Measurements from ENCODE around the gene CINP. TPM values are rescaled to one million over a fixed set of nuclear protein-coding genes. Genes with fewer than 3 reads are reported as not detected.

CINP gene
- 10 to 100 TPM; 32.5 to 36.5 TPM for total RNA-seq

GRCh38 chr14:102362545-102363181 lies at the start of gene CINP, which contains the start of gene TECPR2:
CINP (minus strand) TSS chr14:102362890; CDS start chr14:102362851, 39 bp downstream.
TECPR2 (plus strand) TSS chr14:102362941; CDS start chr14:102376722, 13,781 bp downstream.
- DNase-seq (ENCODE audit: low spot score): peak; percentile 93
- peaks cover 18 to 27% of the 10 kb centered on the region in 2 donors for H3K4me1 ChIP-seq (ENCODE audit: control insufficient read depth in 1 of 2, low read depth in 2 of 2)
- peak within 1 kb of the TSS; percentile 95 for H3K4me3 ChIP-seq
- ATAC-seq (ENCODE audit: insufficient number of reproducible peaks, low FRiP score, low read depth): peak; percentile 95
- TF ChIP-seq CTCF (IDR thresholded peaks at IDR 0.05): no peak
- no peaks in the 10 kb centered on the region for H3K9me3 ChIP-seq
- H3K27me3 ChIP-seq (replicated peaks; ENCODE audit: insufficient read depth): no peaks in the 10 kb centered on the region
- peaks cover 4% of the 10 kb centered on the region for H3K36me3 ChIP-seq
- H3K27ac ChIP-seq: peak within 1 kb of the TSS; percentile 79 to 88

- H3K36me3 ChIP-seq: peaks cover 7% of the 10 kb centered on the region
- DNase-seq (ENCODE audit: low spot score) (no peak), ATAC-seq (ENCODE audit: insufficient number of reproducible peaks, low FRiP score, low read depth) (peak; percentile 8)
- TF ChIP-seq CTCF (IDR thresholded peaks at IDR 0.05): no peak
- no peaks in the 10 kb centered on the region for H3K9me3 ChIP-seq
- no peaks in the 10 kb centered on the region for H3K27me3 ChIP-seq (replicated peaks; ENCODE audit: insufficient read depth)
- H3K4me3 ChIP-seq: no peak overlapping the region
- peak overlapping the region; percentile 79 to 82 for H3K27ac ChIP-seq
- peaks cover 14 to 29% of the 10 kb centered on the region in 2 donors for H3K4me1 ChIP-seq (ENCODE audit: control insufficient read depth in 1 of 2, low read depth in 2 of 2)
These were observed 46.0 kb upstream of the CINP start for GRCh38 chr14:102408724-102409123.

- H3K27me3 ChIP-seq (replicated peaks; ENCODE audit: insufficient read depth): no peaks in the 10 kb centered on the region
- no peak for TF ChIP-seq CTCF (IDR thresholded peaks at IDR 0.05)
- peaks cover 14 to 29% of the 10 kb centered on the region in 2 donors for H3K4me1 ChIP-seq (ENCODE audit: control insufficient read depth in 1 of 2, low read depth in 2 of 2)
- DNase-seq (ENCODE audit: low spot score) (no peak), ATAC-seq (ENCODE audit: insufficient number of reproducible peaks, low FRiP score, low read depth) (no peak)
- peak overlapping the region; percentile 79 to 82 for H3K27ac ChIP-seq
- peaks cover 2% of the 10 kb centered on the region for H3K9me3 ChIP-seq
- no peak overlapping the region for H3K4me3 ChIP-seq
- peaks cover 7% of the 10 kb centered on the region for H3K36me3 ChIP-seq
These were observed 44.6 kb upstream of the CINP start for GRCh38 chr14:102407258-102407657.

- H3K36me3 ChIP-seq: peaks cover 3% of the 10 kb centered on the region
- ATAC-seq (ENCODE audit: insufficient number of reproducible peaks, low FRiP score, low read depth) (no peak), DNase-seq (ENCODE audit: low spot score) (no peak)
- peaks cover 2% of the 10 kb centered on the region for H3K9me3 ChIP-seq
- H3K27ac ChIP-seq: no peak overlapping the region
- no peaks in the 10 kb centered on the region for H3K27me3 ChIP-seq (replicated peaks; ENCODE audit: insufficient read depth)
- H3K4me1 ChIP-seq (ENCODE audit: control insufficient read depth in 1 of 2, low read depth in 2 of 2): peaks cover 5 to 11% of the 10 kb centered on the region in 2 donors
- no peak overlapping the region for H3K4me3 ChIP-seq
- TF ChIP-seq CTCF (IDR thresholded peaks at IDR 0.05): no peak
These were observed 40.3 kb upstream of the CINP start for GRCh38 chr14:102403028-102403427.

GRCh38 chr14:102396521-102396920 lies 33.8 kb upstream of the CINP start:
- Histone ChIP-seq H3K4me3 (no peak overlapping the region), H3K36me3 (no peaks in the 10 kb centered on the region), H3K4me1 (ENCODE audit: control insufficient read depth in 1 of 2, low read depth in 2 of 2) (peaks cover 0 to 4% of the 10 kb centered on the region in 2 donors), H3K9me3 (no peaks in the 10 kb centered on the region), H3K27me3 (replicated peaks; ENCODE audit: insufficient read depth) (no peaks in the 10 kb centered on the region), H3K27ac (no peak overlapping the region)
- TF ChIP-seq CTCF (IDR thresholded peaks at IDR 0.05): no peak
- ATAC-seq (ENCODE audit: insufficient number of reproducible peaks, low FRiP score, low read depth): no peak
- no peak for DNase-seq (ENCODE audit: low spot score)

All from thoracic aorta (tissue), 2 donors.